Neutrophil (primary cell): ENCODE results near the gene NCK2.

ENCODE experiments used
- H3K27ac ChIP-seq: fragments of 200-600 bp; sonication (generic); 2 replicates; pipeline ENCODE4 v1.5.1; 2016; ENCODE audit warnings: mild to moderate bottlenecking, moderate library complexity
- H3K27me3 ChIP-seq: fragments of 200-600 bp; sonication (generic); 2 replicates; pipeline ENCODE4 v1.6.0; 2016; ENCODE audit warnings: mild to moderate bottlenecking
- H3K36me3 ChIP-seq: fragments of 200-600 bp; sonication (generic); 2 replicates; pipeline ENCODE4 v1.5.1; 2017
- H3K4me1 ChIP-seq, 2 experiments: fragments of 200-600 bp in 1 of 2; sonication (generic) in 1 of 2; 1 replicate in 1 of 2; 2 replicates in 1 of 2; pipeline versions ENCODE4 v1.5.1 to v1.6.1; 2013 to 2016; ENCODE audit warnings: low read depth in 1 of 2, low read length in 1 of 2, mild to moderate bottlenecking in 1 of 2, moderate library complexity in 1 of 2; ENCODE audit not compliant: control insufficient read depth in 1 of 2, insufficient read depth in 1 of 2
- H3K4me3 ChIP-seq, 2 experiments: fragments of 200-600 bp in 1 of 2; sonication (generic) in 1 of 2; 1 replicate in 1 of 2; 2 replicates in 1 of 2; pipeline ENCODE4 v1.5.1; 2013 to 2016; ENCODE audit warnings: low read depth in 1 of 2, low read length in 1 of 2, mild to moderate bottlenecking in 1 of 2, moderate library complexity in 1 of 2
- H3K9me3 ChIP-seq: fragments of 200-600 bp; sonication (generic); 2 replicates; pipeline ENCODE4 v1.5.1; 2016
- TF ChIP-seq, protein P1 (sequence below): fragments of 200-600 bp; sonication (generic); IDR thresholded peaks from 2 replicates; pipeline ENCODE4 v1.5.1; 2016; ENCODE audit warnings: antibody characterized with exemption

NCK2 gene

DNA sequence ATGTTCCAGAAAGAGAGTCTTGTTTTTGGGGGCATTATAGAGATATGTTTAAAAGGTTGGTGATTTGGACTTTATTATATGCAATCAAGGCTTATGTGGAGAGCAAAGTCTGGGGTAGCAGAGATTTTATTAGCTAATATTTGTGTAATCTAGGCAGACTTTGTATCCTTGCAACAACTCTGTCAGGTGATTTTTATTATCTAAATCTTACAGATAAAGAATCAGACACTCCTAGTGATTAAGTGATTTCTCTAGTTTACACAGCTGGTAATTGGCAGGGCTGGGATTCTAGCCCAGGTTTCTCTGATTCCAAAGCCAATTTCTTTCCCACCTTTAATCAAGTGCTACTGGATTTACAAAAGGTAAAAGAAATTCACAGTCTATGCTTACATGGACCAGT is 33.3 kb upstream of the NCK2 start:
- Histone ChIP-seq H3K9me3 (no peaks in the 10 kb centered on the region), H3K36me3 (no peaks in the 10 kb centered on the region), H3K4me3 (no peak overlapping the region), H3K4me1 (no peaks in the 10 kb centered on the region), H3K27ac (no peak overlapping the region), H3K27me3 (no peaks in the 10 kb centered on the region)
- TF ChIP-seq, protein P1, sequence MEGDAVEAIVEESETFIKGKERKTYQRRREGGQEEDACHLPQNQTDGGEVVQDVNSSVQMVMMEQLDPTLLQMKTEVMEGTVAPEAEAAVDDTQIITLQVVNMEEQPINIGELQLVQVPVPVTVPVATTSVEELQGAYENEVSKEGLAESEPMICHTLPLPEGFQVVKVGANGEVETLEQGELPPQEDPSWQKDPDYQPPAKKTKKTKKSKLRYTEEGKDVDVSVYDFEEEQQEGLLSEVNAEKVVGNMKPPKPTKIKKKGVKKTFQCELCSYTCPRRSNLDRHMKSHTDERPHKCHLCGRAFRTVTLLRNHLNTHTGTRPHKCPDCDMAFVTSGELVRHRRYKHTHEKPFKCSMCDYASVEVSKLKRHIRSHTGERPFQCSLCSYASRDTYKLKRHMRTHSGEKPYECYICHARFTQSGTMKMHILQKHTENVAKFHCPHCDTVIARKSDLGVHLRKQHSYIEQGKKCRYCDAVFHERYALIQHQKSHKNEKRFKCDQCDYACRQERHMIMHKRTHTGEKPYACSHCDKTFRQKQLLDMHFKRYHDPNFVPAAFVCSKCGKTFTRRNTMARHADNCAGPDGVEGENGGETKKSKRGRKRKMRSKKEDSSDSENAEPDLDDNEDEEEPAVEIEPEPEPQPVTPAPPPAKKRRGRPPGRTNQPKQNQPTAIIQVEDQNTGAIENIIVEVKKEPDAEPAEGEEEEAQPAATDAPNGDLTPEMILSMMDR: no peak

- TF ChIP-seq, protein P1: no peak
- H3K36me3 ChIP-seq: no peaks in the 10 kb centered on the region
- H3K27me3 ChIP-seq: no peaks in the 10 kb centered on the region
- no peak overlapping the region for H3K4me3 ChIP-seq
- no peak overlapping the region for H3K27ac ChIP-seq
- H3K4me1 ChIP-seq: no peaks in the 10 kb centered on the region
- no peaks in the 10 kb centered on the region for H3K9me3 ChIP-seq
Observed at GRCh38 chr2:105712166-105712915, 32.4 kb upstream of the NCK2 start.

GRCh38 chr2:105712981-105713596 is 31.6 kb upstream of the NCK2 start:
- TF ChIP-seq, protein P1: no peak
- H3K36me3 ChIP-seq: no peaks in the 10 kb centered on the region

GRCh38 chr2:105714141-105714540 is 30.6 kb upstream of the NCK2 start:
- no peak overlapping the region for H3K4me3 ChIP-seq
- no peaks in the 10 kb centered on the region for H3K4me1 ChIP-seq
- TF ChIP-seq, protein P1: no peak
- peaks cover 10% of the 10 kb centered on the region for H3K27me3 ChIP-seq
- H3K9me3 ChIP-seq: no peaks in the 10 kb centered on the region
- no peak overlapping the region for H3K27ac ChIP-seq
- H3K36me3 ChIP-seq: no peaks in the 10 kb centered on the region

More at GRCh38 chr2:105712981-105713596, 31.6 kb upstream of the NCK2 start:
- no peak overlapping the region for H3K27ac ChIP-seq
- no peak overlapping the region for H3K4me3 ChIP-seq
- no peaks in the 10 kb centered on the region for H3K4me1 ChIP-seq
- H3K27me3 ChIP-seq: no peaks in the 10 kb centered on the region
- H3K9me3 ChIP-seq: no peaks in the 10 kb centered on the region

DNA sequence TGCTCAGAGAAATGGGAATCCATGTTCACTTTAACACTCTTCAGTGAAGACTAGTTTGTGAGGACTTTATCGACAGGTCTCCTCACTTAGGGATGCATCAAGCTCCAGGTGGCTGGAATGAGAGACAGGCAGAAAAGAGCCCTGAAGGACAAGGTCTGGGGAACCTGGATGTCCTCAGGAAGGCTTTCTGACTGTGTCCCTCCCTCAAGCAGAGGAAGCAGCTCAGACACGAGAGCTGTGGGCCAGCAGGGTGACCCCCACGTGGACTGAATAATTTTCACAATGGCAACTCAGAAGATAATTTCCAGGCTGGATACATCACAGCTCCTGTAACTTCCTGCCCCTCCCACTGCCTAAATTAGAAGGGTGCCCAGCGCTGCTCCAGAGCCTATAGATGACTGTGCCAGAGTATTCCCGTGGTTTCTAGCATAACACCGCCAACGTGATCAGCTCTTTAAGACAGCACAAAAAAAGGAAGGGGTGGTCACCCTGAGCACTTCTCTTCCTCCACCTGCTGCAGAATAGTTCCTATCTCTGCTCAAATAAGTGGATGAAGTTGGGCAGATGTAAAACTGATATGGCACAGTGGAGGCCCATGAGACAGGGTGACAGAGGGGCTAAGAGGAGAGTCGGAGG is 25.7 kb upstream of the NCK2 start:
- TF ChIP-seq, protein P1: no peak
- H3K27me3 ChIP-seq: peaks cover 11% of the 10 kb centered on the region
- no peaks in the 10 kb centered on the region for H3K9me3 ChIP-seq
- no peak overlapping the region for H3K27ac ChIP-seq
- no peak overlapping the region for H3K4me3 ChIP-seq
- no peaks in the 10 kb centered on the region for H3K4me1 ChIP-seq
- H3K36me3 ChIP-seq: no peaks in the 10 kb centered on the region
